DOHH2 (cell line): ENCODE measurements around the gene ISM2.

ENCODE experiments used
- H3F3A ChIP-seq: fragments of 200-600 bp; sonication (generic), shearing (Covaris generic); 2 replicates; pipeline ENCODE4 v1.6.0; 2016; ENCODE audit warnings: antibody characterized with exemption, mild to moderate bottlenecking; ENCODE audit not compliant: control insufficient read depth, insufficient read depth
- H3K27ac ChIP-seq: fragments of 200-600 bp; sonication (generic); 2 replicates; pipeline ENCODE4 v1.5.1; 2014; ENCODE audit warnings: low read depth, mild to moderate bottlenecking, low read length, moderate library complexity
- H3K27me3 ChIP-seq: fragments of 200-600 bp; sonication (generic); 2 replicates; pipeline ENCODE4 v1.6.1; 2014; ENCODE audit warnings: mild to moderate bottlenecking, low read length, mixed read lengths; ENCODE audit not compliant: control insufficient read depth
- H3K36me3 ChIP-seq: fragments of 200-600 bp; sonication (generic); 2 replicates; pipeline ENCODE4 v1.6.1; 2014; ENCODE audit warnings: mild to moderate bottlenecking, low read length, moderate library complexity, mixed read lengths; ENCODE audit not compliant: control insufficient read depth
- H3K4me1 ChIP-seq: fragments of 200-600 bp; sonication (generic); 2 replicates; pipeline ENCODE4 v1.6.1; 2014; ENCODE audit warnings: mild to moderate bottlenecking, low read length, mixed read lengths; ENCODE audit not compliant: control insufficient read depth
- H3K4me2 ChIP-seq: fragments of 200-600 bp; sonication (generic); 2 replicates; pipeline ENCODE4 v1.6.0; 2014; ENCODE audit warnings: mild to moderate bottlenecking, low read length, moderate library complexity
- H3K4me3 ChIP-seq: fragments of 200-600 bp; sonication (generic); 2 replicates; pipeline ENCODE4 v1.5.1; 2014; ENCODE audit warnings: mild to moderate bottlenecking, low read length, mixed read lengths
- H3K79me2 ChIP-seq: fragments of 200-600 bp; sonication (generic); 2 replicates; pipeline ENCODE4 v1.6.1; 2014; ENCODE audit warnings: mild to moderate bottlenecking, low read length, mixed read lengths; ENCODE audit not compliant: control insufficient read depth
- H3K9me2 ChIP-seq: fragments of 200-600 bp; sonication (generic); replicated peaks from 2 replicates; pipeline ENCODE4 v1.6.1; 2014; ENCODE audit warnings: mild to moderate bottlenecking, low read length, mixed read lengths; ENCODE audit not compliant: control insufficient read depth
- H3K9me3 ChIP-seq: fragments of 200-600 bp; sonication (generic); 2 replicates; pipeline ENCODE4 v1.6.1; 2014; ENCODE audit warnings: antibody characterized with exemption, low read length, mixed read lengths; ENCODE audit not compliant: control insufficient read depth, insufficient read depth
- H4K20me1 ChIP-seq: fragments of 200-600 bp; sonication (generic); 2 replicates; pipeline ENCODE4 v1.6.0; 2014; ENCODE audit warnings: low read depth, mild to moderate bottlenecking, antibody characterized with exemption, low read length, moderate library complexity; ENCODE audit not compliant: control insufficient read depth, insufficient read depth
- CTCF ChIP-seq: fragments of 200-600 bp; sonication (generic); IDR thresholded peaks from one replicate; pipeline ENCODE4 v1.5.1; 2014; ENCODE audit warnings: antibody characterized with exemption, mild to moderate bottlenecking, low read depth, low read length; ENCODE audit not compliant: poor library complexity, severe bottlenecking
- EZH2phosphoT487 ChIP-seq: fragments of 200-600 bp; sonication (generic); IDR thresholded peaks from 2 replicates; pipeline ENCODE4 v1.6.1; 2017; ENCODE audit warnings: borderline replicate concordance, mild to moderate bottlenecking, antibody characterized with exemption, low read length, moderate library complexity, mixed read lengths

Gene ISM2

GRCh38 chr14:77488558-77488957 lies 10.1 kb downstream of the ISM2 start:
- Histone ChIP-seq H3K4me3 (no peak overlapping the region), H3K36me3 (no peaks in the 10 kb centered on the region), H3K9me3 (no peaks in the 10 kb centered on the region), H3K4me2 (no peak overlapping the region), H3K4me1 (no peaks in the 10 kb centered on the region), H4K20me1 (no peaks in the 10 kb centered on the region), H3K27me3 (no peaks in the 10 kb centered on the region), H3K9me2 (no peaks in the 10 kb centered on the region), H3K27ac (no peak overlapping the region), H3K79me2 (no peaks in the 10 kb centered on the region), H3F3A (no peaks in the 10 kb centered on the region)
- TF ChIP-seq CTCF (no peak), EZH2phosphoT487 (no peak)

GRCh38 chr14:77485901-77486678 lies 12.5 kb downstream of the ISM2 start:
- Histone ChIP-seq H3K4me3 (no peak overlapping the region), H3K79me2 (no peaks in the 10 kb centered on the region), H3K4me2 (no peak overlapping the region), H3K27me3 (no peaks in the 10 kb centered on the region), H4K20me1 (no peaks in the 10 kb centered on the region), H3K36me3 (no peaks in the 10 kb centered on the region), H3K9me2 (no peaks in the 10 kb centered on the region), H3K4me1 (no peaks in the 10 kb centered on the region), H3F3A (no peaks in the 10 kb centered on the region), H3K27ac (no peak overlapping the region), H3K9me3 (no peaks in the 10 kb centered on the region)
- TF ChIP-seq EZH2phosphoT487: no peak
- TF ChIP-seq CTCF: no peak

GRCh38 chr14:77485256-77485655 lies 13.4 kb downstream of the ISM2 start:
- Histone ChIP-seq H3K27me3 (no peaks in the 10 kb centered on the region), H3K36me3 (no peaks in the 10 kb centered on the region), H3K4me1 (no peaks in the 10 kb centered on the region), H3F3A (no peaks in the 10 kb centered on the region), H3K9me2 (no peaks in the 10 kb centered on the region), H4K20me1 (no peaks in the 10 kb centered on the region), H3K4me3 (no peak overlapping the region), H3K4me2 (no peak overlapping the region), H3K27ac (no peak overlapping the region), H3K79me2 (no peaks in the 10 kb centered on the region), H3K9me3 (no peaks in the 10 kb centered on the region)
- TF ChIP-seq CTCF (no peak), EZH2phosphoT487 (no peak)
